Measurements from ENCODE around the gene DCANP1. TPM values are rescaled to one million over a fixed set of nuclear protein-coding genes. Genes with fewer than 3 reads are reported as not detected.

The DCANP1 gene
- total RNA-seq, 6 experiments from 2014 or later, result not detected

DNA sequence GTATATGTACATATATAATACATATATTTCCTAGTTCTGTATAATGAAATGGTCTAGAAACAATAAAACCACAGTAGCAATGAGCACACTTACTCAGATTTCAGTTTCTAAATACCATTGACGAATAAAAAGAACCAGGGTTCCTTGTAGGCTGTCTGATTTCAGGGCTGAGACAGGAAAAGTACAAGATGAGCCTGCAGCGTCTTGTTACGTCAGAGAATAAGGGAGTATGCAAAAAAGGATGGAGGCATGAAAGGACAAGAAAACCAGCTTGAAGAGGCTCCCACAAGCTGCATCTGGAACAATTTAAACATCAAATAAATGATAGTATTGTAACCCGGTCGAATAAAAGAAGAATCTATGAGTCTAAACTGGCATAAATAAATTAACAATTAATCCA is 22.8 kb upstream of the DCANP1 start:
- H3K4me3 Mint-ChIP-seq, result no peak overlapping the region
- TF ChIP-seq, protein P1, sequence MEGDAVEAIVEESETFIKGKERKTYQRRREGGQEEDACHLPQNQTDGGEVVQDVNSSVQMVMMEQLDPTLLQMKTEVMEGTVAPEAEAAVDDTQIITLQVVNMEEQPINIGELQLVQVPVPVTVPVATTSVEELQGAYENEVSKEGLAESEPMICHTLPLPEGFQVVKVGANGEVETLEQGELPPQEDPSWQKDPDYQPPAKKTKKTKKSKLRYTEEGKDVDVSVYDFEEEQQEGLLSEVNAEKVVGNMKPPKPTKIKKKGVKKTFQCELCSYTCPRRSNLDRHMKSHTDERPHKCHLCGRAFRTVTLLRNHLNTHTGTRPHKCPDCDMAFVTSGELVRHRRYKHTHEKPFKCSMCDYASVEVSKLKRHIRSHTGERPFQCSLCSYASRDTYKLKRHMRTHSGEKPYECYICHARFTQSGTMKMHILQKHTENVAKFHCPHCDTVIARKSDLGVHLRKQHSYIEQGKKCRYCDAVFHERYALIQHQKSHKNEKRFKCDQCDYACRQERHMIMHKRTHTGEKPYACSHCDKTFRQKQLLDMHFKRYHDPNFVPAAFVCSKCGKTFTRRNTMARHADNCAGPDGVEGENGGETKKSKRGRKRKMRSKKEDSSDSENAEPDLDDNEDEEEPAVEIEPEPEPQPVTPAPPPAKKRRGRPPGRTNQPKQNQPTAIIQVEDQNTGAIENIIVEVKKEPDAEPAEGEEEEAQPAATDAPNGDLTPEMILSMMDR (IDR thresholded peaks at IDR 0.05), result no peak

DNA sequence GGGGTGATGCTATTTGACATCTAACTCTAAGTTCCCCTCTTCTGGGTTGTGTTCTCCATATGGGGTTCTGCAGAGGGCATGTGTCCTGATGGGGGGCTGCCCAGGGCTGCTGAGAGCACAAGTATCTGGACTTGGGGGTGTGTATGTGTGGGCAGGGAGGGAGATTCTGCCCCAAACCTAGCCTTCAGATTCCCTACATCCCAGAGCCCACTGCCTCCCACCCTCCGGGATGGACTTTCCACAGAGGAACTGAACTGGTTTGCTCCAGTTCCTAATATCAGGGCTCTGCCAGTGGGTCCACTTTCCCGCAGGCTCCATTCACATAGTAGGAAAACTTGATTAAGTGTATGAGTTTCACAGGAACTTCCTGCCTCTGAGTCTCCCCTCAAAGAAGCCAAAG is 21.4 kb upstream of the DCANP1 start:
- Mint-ChIP-seq H3K36me3 (ENCODE audit: low read depth) (no peaks in the 10 kb centered on the region), H3K4me3 (no peak overlapping the region), H3K27ac (no peak overlapping the region), H3K4me1 (ENCODE audit: low read depth) (peaks cover 11% of the 10 kb centered on the region), H3K27me3 (ENCODE audit: insufficient read depth) (peaks cover 39% of the 10 kb centered on the region), H3K9me3 (no peaks in the 10 kb centered on the region)
- TF ChIP-seq, protein P1 (IDR thresholded peaks at IDR 0.05), result no peak
- DNase-seq, result no peak

More for the DNA sequence above, 22.8 kb upstream of the DCANP1 start:
- H3K4me1 Mint-ChIP-seq (ENCODE audit: low read depth), result peaks cover 11% of the 10 kb centered on the region
- no peaks in the 10 kb centered on the region for H3K9me3 Mint-ChIP-seq
- no peak for DNase-seq
- H3K27me3 Mint-ChIP-seq (ENCODE audit: insufficient read depth), result peaks cover 46% of the 10 kb centered on the region
- H3K36me3 Mint-ChIP-seq (ENCODE audit: low read depth), result no peaks in the 10 kb centered on the region
- H3K27ac Mint-ChIP-seq, result no peak overlapping the region

DNA sequence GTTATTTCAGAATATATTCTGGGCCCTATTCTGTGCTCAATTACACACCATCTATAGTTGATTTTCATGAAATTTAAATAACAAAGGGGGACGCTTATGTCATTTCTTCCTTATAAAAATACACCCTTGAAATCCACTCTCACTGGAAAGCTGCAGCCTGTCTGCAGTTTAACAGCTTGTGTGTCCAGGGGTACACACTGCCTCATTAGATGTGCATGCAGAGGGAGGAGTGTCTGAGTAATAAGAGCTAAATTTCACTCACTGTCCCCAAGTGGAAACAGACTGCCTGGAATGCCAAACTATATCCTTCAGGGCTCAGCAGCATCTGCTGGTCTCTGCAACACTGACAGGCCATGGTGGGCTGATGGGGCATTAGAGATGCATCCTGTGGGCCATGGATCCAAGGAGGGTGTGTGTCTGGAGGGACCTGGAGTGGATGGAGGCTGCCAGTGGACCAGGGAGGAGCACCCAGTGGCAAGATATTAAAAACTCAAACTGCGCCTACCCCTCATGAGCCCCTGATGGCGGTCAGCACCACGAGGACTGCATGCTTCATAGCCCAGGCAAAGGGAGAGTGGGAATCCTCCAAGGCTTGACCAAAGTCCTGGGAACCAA is 20.8 kb upstream of the DCANP1 start:
- TF ChIP-seq, protein P1 (IDR thresholded peaks at IDR 0.05), result no peak
- peaks cover 11% of the 10 kb centered on the region for H3K4me1 Mint-ChIP-seq (ENCODE audit: low read depth)
- H3K4me3 Mint-ChIP-seq, result no peak overlapping the region
- H3K27ac Mint-ChIP-seq, result no peak overlapping the region
- peaks cover 39% of the 10 kb centered on the region for H3K27me3 Mint-ChIP-seq (ENCODE audit: insufficient read depth)
- H3K9me3 Mint-ChIP-seq, result no peaks in the 10 kb centered on the region
- no peak for DNase-seq
- no peaks in the 10 kb centered on the region for H3K36me3 Mint-ChIP-seq (ENCODE audit: low read depth)

DNA sequence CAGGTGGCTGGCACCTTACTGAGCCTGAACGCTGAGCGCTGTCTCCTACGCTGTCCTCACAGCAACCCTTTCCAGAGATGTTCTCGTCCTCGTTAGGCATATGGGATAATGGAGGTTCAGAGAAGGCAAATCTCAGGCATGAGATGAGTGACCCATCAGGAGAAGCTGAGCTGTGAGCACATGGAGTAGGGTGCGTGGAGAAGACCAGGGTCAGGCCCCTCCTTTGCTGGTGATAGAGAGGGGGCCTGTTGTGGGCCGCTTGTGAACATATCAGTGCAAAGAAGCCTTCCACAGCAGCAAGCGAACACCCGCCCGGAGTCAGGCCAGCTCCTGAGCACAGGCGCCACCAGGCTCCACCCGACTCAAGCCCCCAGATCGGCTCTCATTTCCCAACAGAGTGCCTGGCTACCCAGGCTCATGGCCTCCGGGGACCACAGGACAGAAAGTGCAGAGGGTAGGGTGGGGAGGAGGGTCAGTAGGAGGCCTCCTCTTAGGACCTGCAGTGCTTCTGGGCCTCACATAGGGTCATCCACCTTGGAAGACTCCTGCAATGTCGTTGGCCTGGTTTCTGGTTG is 20.0 kb upstream of the DCANP1 start:
- Mint-ChIP-seq H3K4me3 (no peak overlapping the region), H3K27ac (no peak overlapping the region), H3K27me3 (ENCODE audit: insufficient read depth) (peaks cover 37% of the 10 kb centered on the region), H3K9me3 (no peaks in the 10 kb centered on the region), H3K36me3 (ENCODE audit: low read depth) (no peaks in the 10 kb centered on the region), H3K4me1 (ENCODE audit: low read depth) (peaks cover 11% of the 10 kb centered on the region)
- TF ChIP-seq, protein P1 (IDR thresholded peaks at IDR 0.05), result no peak
- no peak for DNase-seq

DNA sequence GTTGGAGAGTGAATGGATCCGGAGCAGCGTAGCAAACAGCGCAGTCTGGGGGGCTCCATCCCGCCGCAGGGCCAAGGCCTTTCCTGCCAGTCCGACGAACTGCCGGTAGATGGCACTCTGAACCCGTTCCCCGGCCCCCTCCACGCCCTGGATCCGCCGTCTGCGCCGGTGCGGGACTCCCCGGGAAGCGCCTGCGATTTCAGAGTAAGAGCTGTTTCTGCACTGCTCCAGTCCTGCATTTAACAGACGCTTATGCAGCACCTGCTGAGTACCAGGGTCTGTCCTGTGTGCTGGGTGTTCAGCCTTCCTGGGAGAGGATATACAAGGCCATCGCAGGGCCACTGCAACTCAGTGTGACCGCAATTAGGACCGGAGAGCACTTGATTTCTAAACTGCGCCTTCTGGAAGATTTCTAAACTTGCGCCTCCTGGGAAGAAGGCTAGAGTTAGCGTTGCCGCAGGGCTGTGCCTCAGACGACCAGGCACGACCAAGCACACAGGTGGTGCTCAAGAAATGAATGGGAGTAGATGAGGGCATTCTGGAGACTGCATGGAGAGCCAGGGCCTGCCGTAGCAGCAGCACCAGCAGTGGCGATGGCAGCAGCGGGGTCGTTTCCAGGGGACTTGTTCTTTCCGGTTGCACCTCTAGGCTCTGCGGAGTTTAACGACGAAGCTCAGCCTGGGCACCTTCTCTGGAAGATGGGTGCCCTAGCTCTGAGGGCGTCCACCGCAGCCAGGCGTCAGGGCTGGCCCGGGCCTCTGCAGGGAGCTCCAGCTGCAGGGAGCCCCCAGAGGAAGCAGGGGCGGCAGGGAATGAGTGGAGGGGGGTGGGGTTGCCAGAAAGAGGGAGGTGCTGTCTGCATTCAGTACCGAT is 19.3 kb upstream of the DCANP1 start:
- Mint-ChIP-seq H3K4me3 (no peak overlapping the region; the same call in 1 of the 2 replicates), H3K27ac (no peak overlapping the region), H3K27me3 (ENCODE audit: insufficient read depth) (peaks cover 31% of the 10 kb centered on the region), H3K9me3 (no peaks in the 10 kb centered on the region), H3K36me3 (ENCODE audit: low read depth) (no peaks in the 10 kb centered on the region), H3K4me1 (ENCODE audit: low read depth) (peaks cover 11% of the 10 kb centered on the region)
- TF ChIP-seq, protein P1 (IDR thresholded peaks at IDR 0.05), result peak; percentile 89
- DNase-seq, result peak; percentile 35

All from HFFc6 (cell line).